GM12878 (cell line): ENCODE data around the gene MPDZ. TPM values are rescaled to one million over a fixed set of nuclear protein-coding genes. Genes with fewer than 3 reads are reported as not detected.

Source experiments
- ATAC-seq: fragments of 200-7000 bp; cut with Tn5 transposase; 3 replicates; pipeline ENCODE4 v1.9.1; 2020; ENCODE audit warnings: mild to moderate bottlenecking, moderate library complexity
- BruUV-seq: library from RNA; stranded (reverse); fragments of 400-500 nt; replicated peaks from 2 replicates; lab custom pipeline; 2021; lab: Mats Ljungman, UMichigan
- CTCF ChIA-PET: fragments of 300-600 bp; sonication (Branson Sonifier 250); formaldehyde crosslinking; extraction: SDS; loops from one replicate; lab custom pipeline; 2021; ENCODE audit warnings: inconsistent platforms; lab: Yijun Ruan, JAX
- POLR2A ChIA-PET: fragments of 350-600 bp; formaldehyde crosslinking; extraction: SDS; loops from one replicate; lab custom pipeline; 2021; ENCODE audit warnings: inconsistent platforms; lab: Charles Lee
- RAD21 ChIA-PET: fragments of 300-600 bp; sonication (Branson Sonifier 250); formaldehyde crosslinking; loops from one replicate; lab custom pipeline; 2023; ENCODE audit warnings: antibody characterized with exemption; ENCODE audit not compliant: unreplicated experiment; lab: Charles Lee
- SMC1A ChIA-PET: fragments of 300-600 bp; sonication (Branson Sonifier 250); formaldehyde crosslinking; loops from one replicate; lab custom pipeline; 2023; ENCODE audit not compliant: unreplicated experiment, uncharacterized antibody; lab: Charles Lee
- DNase-seq: peaks from one replicate; pipeline ENCODE4 v3.0.0-alpha.2; 2011; ENCODE audit warnings: low read depth, low spot score
- FAIRE-seq: peaks from 3 replicates; lab custom pipeline; 2011; peaks lifted over from hg19 to GRCh38; lab: Jason Lieb, UNC
- H2AFZ ChIP-seq: 2 replicates; pipeline ENCODE4 v1.6.0; 2011; ENCODE audit warnings: low read depth, low read length, control low read depth; ENCODE audit not compliant: control insufficient read depth
- H3K27ac ChIP-seq: 2 replicates; pipeline ENCODE4 v1.5.1; 2011; ENCODE audit warnings: control low read depth; ENCODE audit not compliant: control insufficient read depth, insufficient read depth
- H3K27me3 ChIP-seq, 2 experiments: replicated peaks in 1 of 2; 2 replicates each; pipeline versions ENCODE4 v1.6.0 to v1.6.1; 2011; ENCODE audit warnings: low read length in 1 of 2; ENCODE audit not compliant: control insufficient read depth in 2 of 2, insufficient read depth in 2 of 2
- H3K36me3 ChIP-seq, 2 experiments: 2 replicates each; pipeline ENCODE4 v1.5.1; 2011; ENCODE audit warnings: low read length in 1 of 2; ENCODE audit not compliant: control insufficient read depth in 2 of 2, insufficient read depth in 2 of 2
- H3K4me1 ChIP-seq: 2 replicates; pipeline ENCODE4 v1.6.1; 2011; ENCODE audit warnings: mild to moderate bottlenecking, low read length, moderate library complexity, mixed read lengths; ENCODE audit not compliant: control insufficient read depth, insufficient read depth
- H3K4me2 ChIP-seq: 2 replicates; pipeline ENCODE4 v1.6.0; 2011; ENCODE audit warnings: control low read depth; ENCODE audit not compliant: control insufficient read depth, insufficient read depth
- H3K4me3 ChIP-seq: fragments of 200-600 bp; sonication (generic); 2 replicates; pipeline ENCODE4 v1.5.1; 2016
- H3K79me2 ChIP-seq: 2 replicates; pipeline ENCODE4 v1.6.0; 2011; ENCODE audit warnings: low read length; ENCODE audit not compliant: control insufficient read depth, insufficient read depth
- H3K9ac ChIP-seq: 2 replicates; pipeline ENCODE4 v1.8.0; 2011; ENCODE audit warnings: low read length, control low read depth, mixed read lengths; ENCODE audit not compliant: control insufficient read depth, insufficient read depth
- H3K9me3 ChIP-seq: replicated peaks from 3 replicates; pipeline ENCODE4 v1.5.1; 2011; ENCODE audit warnings: mild to moderate bottlenecking, low read length; ENCODE audit not compliant: control insufficient read depth, insufficient read depth
- H4K20me1 ChIP-seq: 2 replicates; pipeline ENCODE4 v1.6.0; 2011; ENCODE audit not compliant: control insufficient read depth, insufficient read depth
- BACH1 ChIP-seq: fragments of 450-650 bp; IDR thresholded peaks from 2 replicates; pipeline ENCODE4 v1.6.1; 2017; ENCODE audit warnings: mild to moderate bottlenecking, borderline replicate concordance
- CHD1 ChIP-seq: IDR thresholded peaks from 2 replicates; pipeline ENCODE4 v1.6.1; 2012; ENCODE audit warnings: low read depth, low read length, improper control_type of control experiment
- GABPA ChIP-seq: IDR thresholded peaks from 2 replicates; pipeline ENCODE4 v1.6.1; 2014; ENCODE audit warnings: antibody characterized with exemption, low read depth, mild to moderate bottlenecking, inconsistent platforms
- HDGF ChIP-seq: fragments of 450-650 bp; IDR thresholded peaks from 2 replicates; pipeline ENCODE4 v1.6.1; 2016; ENCODE audit warnings: antibody characterized with exemption
- JUND ChIP-seq: IDR thresholded peaks from 2 replicates; pipeline ENCODE4 v1.6.1; 2012; ENCODE audit warnings: low read depth, mild to moderate bottlenecking, low read length, improper control_type of control experiment, moderate library complexity
- MLLT1 ChIP-seq: fragments of 450-650 bp; IDR thresholded peaks from 2 replicates; pipeline ENCODE4 v1.6.1; 2016; ENCODE audit warnings: mild to moderate bottlenecking
- MTA3 ChIP-seq: IDR thresholded peaks from 2 replicates; pipeline ENCODE4 v1.6.1; 2012; ENCODE audit warnings: low read length, inconsistent platforms, borderline replicate concordance
- NR2C1 ChIP-seq: fragments of 450-650 bp; IDR thresholded peaks from 2 replicates; pipeline ENCODE4 v1.6.1; 2017; ENCODE audit warnings: antibody characterized with exemption, mild to moderate bottlenecking, moderate library complexity
- PAX8 ChIP-seq: fragments of 450-650 bp; IDR thresholded peaks from 2 replicates; pipeline ENCODE4 v1.6.1; 2017; ENCODE audit warnings: mild to moderate bottlenecking, moderate library complexity
- POU2F2 ChIP-seq: IDR thresholded peaks from 3 replicates; pipeline ENCODE4 v1.6.1; 2011; ENCODE audit warnings: low read depth, mild to moderate bottlenecking, low read length, borderline replicate concordance
- SMAD5 ChIP-seq: IDR thresholded peaks from 2 replicates; pipeline ENCODE4 v1.6.1; 2016; ENCODE audit warnings: antibody characterized with exemption, low read depth
- SREBF2 ChIP-seq: IDR thresholded peaks from 2 replicates; pipeline ENCODE4 v1.6.1; 2012; ENCODE audit warnings: mild to moderate bottlenecking, low read length
- SUZ12 ChIP-seq: fragments of 200-600 bp; sonication (generic); IDR thresholded peaks from one replicate; pipeline ENCODE4 v1.6.1; 2018; ENCODE audit warnings: antibody characterized with exemption, mild to moderate bottlenecking; ENCODE audit not compliant: unreplicated experiment
- TAF1 ChIP-seq: IDR thresholded peaks from 2 replicates; pipeline ENCODE4 v1.6.1; 2011; ENCODE audit warnings: mild to moderate bottlenecking, low read depth, low read length, borderline replicate concordance
- YY1 ChIP-seq: IDR thresholded peaks from 2 replicates; pipeline ENCODE4 v1.6.1; 2011; ENCODE audit warnings: low read depth, mild to moderate bottlenecking, low read length
- WGBS: methylation state at CpG from one replicate; pipeline ENCODE4 v1.1.6; 2016; ENCODE audit warnings: low lambda C conversion rate; ENCODE audit not compliant: insufficient replicate concordance, insufficient coverage; ENCODE audit errors: missing lambda C conversion rate; 5-methylcytosine and 5-hydroxymethylcytosine counted together
- in situ Hi-C: fragments of 300-500 bp; cut with MboI; formaldehyde crosslinking; loops from 9 replicates; pipeline ENCODE4 v1.14.3; 2018; ENCODE audit warnings: mixed read lengths
- intact Hi-C: fragments of 100-400 bp; cut with micrococcal nuclease; formaldehyde crosslinking; loops from one replicate; pipeline ENCODE4 v1.14.2; 2022; ENCODE audit not compliant: unreplicated experiment
- polyA plus RNA-seq, 11 experiments: library from polyadenylated mRNA; depleted of rRNA in 4 of 11; unstranded in 6 of 11; stranded (reverse) in 5 of 11; fragments of >200 nt; fragmentation: Nextera tagmentation in 4 of 11; fragmentation: Illumina TruSeq in 1 of 11; extraction: Ambion mirVana in 4 of 11; extraction: Trizol in 1 of 11; gene quantifications; 1 replicate in 1 of 11; 2 replicates in 10 of 11; pipeline versions ENCODE4 v1.2.1 to v1.2.3, GENCODE V29; 2011 to 2016; ENCODE audit warnings: inconsistent platforms in 2 of 11, missing spikeins in 2 of 11, low read depth in 1 of 11
- total RNA-seq, 4 experiments: library from RNA; depleted of rRNA in 3 of 4; stranded (reverse); fragments of >200 nt in 3 of 4; fragmentation: Illumina TruSeq in 1 of 4; extraction: Trizol in 1 of 4; gene quantifications; 2 replicates each; pipeline versions ENCODE4 v1.2.1 to v1.2.3, GENCODE V29; 2013 to 2021

Gene MPDZ
- total and polyA plus RNA-seq, 10 of the 15 experiments (the other 5 are each of a cell fraction or from before 2014, with no cell fraction given), result 0.36 TPM; not detected in 9

GRCh38 chr9:13158986-13159385 lies 120.5 kb downstream of the MPDZ start:
- Histone ChIP-seq H4K20me1 (no peaks in the 10 kb centered on the region), H3K4me1 (no peaks in the 10 kb centered on the region), H3K27ac (no peak overlapping the region), H3K36me3 (no peaks in the 10 kb centered on the region), H3K4me2 (no peak overlapping the region), H3K79me2 (no peaks in the 10 kb centered on the region)
- intact Hi-C loops, result no loop called here
- no peak for ATAC-seq
- POLR2A ChIA-PET, result interaction anchor here (0.5 kb wide), 1 partner anchor 44 kb away, joined by 5 read pairs; no protein-coding TSS in a partner anchor
- SMC1A ChIA-PET, result no interaction called here
- BruUV-seq, result no TSS peak
- WGBS, result 14% methylated on average over 3 of the region's 3 CpGs
- in situ Hi-C loops, result no loop called here
- RAD21 ChIA-PET, result no interaction called here
- TF ChIP-seq BACH1, result no peak
- TF ChIP-seq YY1, result no peak
- TF ChIP-seq PAX8, result no peak
- TF ChIP-seq, all 136 proteins: peak for 0
- Histone ChIP-seq H3K9me3 (no peaks in the 10 kb centered on the region), H3K4me3 (no peak overlapping the region), H3K27me3 (no peaks in the 10 kb centered on the region), H3K9ac (no peak overlapping the region), H2AFZ (no peak overlapping the region)
- CTCF ChIA-PET, result no interaction called here
- DNase-seq, result no peak
- no peak for FAIRE-seq

GRCh38 chr9:13151489-13151888 lies 128.0 kb downstream of the MPDZ start:
- intact Hi-C loops, result no loop called here
- no peak for TF ChIP-seq HDGF
- TF ChIP-seq SMAD5, result no peak
- no peak for TF ChIP-seq CHD1
- no peak for TF ChIP-seq SREBF2
- TF ChIP-seq TAF1, result no peak
- no peak for TF ChIP-seq NR2C1
- no peak for TF ChIP-seq JUND
- no peak for TF ChIP-seq GABPA
- no peak for TF ChIP-seq MTA3
- TF ChIP-seq MLLT1, result no peak
- no peak for TF ChIP-seq POU2F2
- no peak for TF ChIP-seq SUZ12
- TF ChIP-seq, all 136 proteins: peak for 0
- 0% methylated on average over 1 of the region's 1 CpG for WGBS

More at GRCh38 chr9:13151489-13151888, 128.0 kb downstream of the MPDZ start:
- no peaks in the 10 kb centered on the region for H3K4me1 ChIP-seq
- SMC1A ChIA-PET, result no interaction called here
- CTCF ChIA-PET, result no interaction called here
- H3K27ac ChIP-seq, result no peak overlapping the region
- POLR2A ChIA-PET, result no interaction called here
- no peak overlapping the region for H3K4me2 ChIP-seq
- in situ Hi-C loops, result no loop called here
- no peaks in the 10 kb centered on the region for H3K79me2 ChIP-seq
- H4K20me1 ChIP-seq, result no peaks in the 10 kb centered on the region
- FAIRE-seq, result no peak
- BruUV-seq, result no TSS peak
- H3K9me3 ChIP-seq, result no peaks in the 10 kb centered on the region
- DNase-seq, result no peak
- no peak overlapping the region for H2AFZ ChIP-seq
- H3K36me3 ChIP-seq, result no peaks in the 10 kb centered on the region
- no peaks in the 10 kb centered on the region for H3K27me3 ChIP-seq
- RAD21 ChIA-PET, result no interaction called here
- ATAC-seq, result no peak
- H3K9ac ChIP-seq, result no peak overlapping the region
- no peak overlapping the region for H3K4me3 ChIP-seq
